H1 (cell line): ENCODE data around the gene NIPAL3. TPM values are rescaled to one million over a fixed set of nuclear protein-coding genes. Genes with fewer than 3 reads are reported as not detected.

Experiments used
- CBX5 ChIP-seq: fragments of 300-800, 300-1000 bp; sonication (generic); IDR thresholded peaks from 2 replicates; pipeline ENCODE4 v1.7.1; 2016; ENCODE audit warnings: antibody characterized with exemption, low read length, low read depth
- CHD7 ChIP-seq: fragments of 300-600 bp; sonication (generic); IDR thresholded peaks from 2 replicates; pipeline ENCODE4 v1.7.1; 2012; ENCODE audit warnings: low read length, moderate library complexity, mild to moderate bottlenecking, inconsistent platforms; ENCODE audit not compliant: insufficient replicate concordance
- JUN ChIP-seq: IDR thresholded peaks from 2 replicates; pipeline ENCODE4 v1.6.1; 2011; ENCODE audit warnings: low read depth, mild to moderate bottlenecking, improper control_type of control experiment, low read length
- JUND ChIP-seq: IDR thresholded peaks from 2 replicates; pipeline ENCODE4 v1.6.1; 2011; ENCODE audit warnings: mild to moderate bottlenecking, improper control_type of control experiment, low read length
- POU5F1 ChIP-seq: IDR thresholded peaks from 2 replicates; pipeline ENCODE4 v1.6.1; 2011; ENCODE audit warnings: low read depth, mild to moderate bottlenecking, low read length, moderate library complexity
- TCF12 ChIP-seq: IDR thresholded peaks from 2 replicates; pipeline ENCODE4 v1.6.1; 2011; ENCODE audit warnings: low read depth, mild to moderate bottlenecking, low read length
- TEAD4 ChIP-seq: IDR thresholded peaks from 2 replicates; pipeline ENCODE4 v1.6.1; 2012; ENCODE audit warnings: low read depth, low read length, inconsistent platforms, mixed read lengths
- polyA plus RNA-seq, 7 experiments: library from polyadenylated mRNA; depleted of rRNA in 3 of 7; stranded (reverse) in 5 of 7; unstranded in 2 of 7; fragments of >200 nt in 5 of 7; fragments of 200-250 nt in 2 of 7; gene quantifications; 1 replicate in 5 of 7; 2 replicates in 1 of 7; 4 replicates in 1 of 7; pipeline versions ENCODE4 v1.2.1 to v1.2.3, GENCODE V29; 2011 to 2013; ENCODE audit warnings: missing spikeins in 2 of 7, mixed read lengths in 2 of 7
- total RNA-seq: library from RNA; stranded (reverse); fragmentation: NEBNext Ultra II Directional; extraction: Animal tissue kit (Norgen Biotek cat#: 25700); gene quantifications from 2 replicates; pipeline ENCODE4 v1.2.1, GENCODE V29; 2021

Gene NIPAL3
- total and polyA plus RNA-seq, 2 of the 8 experiments (the other 6 are each of a cell fraction or from before 2014, with no cell fraction given): 8.8 to 11.0 TPM

GRCh38 chr1:24489674-24490073 lies 74.1 kb downstream of the NIPAL3 start (continued):
- TF ChIP-seq CHD7 (no peak), JUN (no peak), POU5F1 (no peak), TCF12 (no peak), CBX5 (no peak), JUND (no peak), TEAD4 (no peak)
